Measurements from ENCODE around the gene FAM53B.

FAM53B gene

DNA sequence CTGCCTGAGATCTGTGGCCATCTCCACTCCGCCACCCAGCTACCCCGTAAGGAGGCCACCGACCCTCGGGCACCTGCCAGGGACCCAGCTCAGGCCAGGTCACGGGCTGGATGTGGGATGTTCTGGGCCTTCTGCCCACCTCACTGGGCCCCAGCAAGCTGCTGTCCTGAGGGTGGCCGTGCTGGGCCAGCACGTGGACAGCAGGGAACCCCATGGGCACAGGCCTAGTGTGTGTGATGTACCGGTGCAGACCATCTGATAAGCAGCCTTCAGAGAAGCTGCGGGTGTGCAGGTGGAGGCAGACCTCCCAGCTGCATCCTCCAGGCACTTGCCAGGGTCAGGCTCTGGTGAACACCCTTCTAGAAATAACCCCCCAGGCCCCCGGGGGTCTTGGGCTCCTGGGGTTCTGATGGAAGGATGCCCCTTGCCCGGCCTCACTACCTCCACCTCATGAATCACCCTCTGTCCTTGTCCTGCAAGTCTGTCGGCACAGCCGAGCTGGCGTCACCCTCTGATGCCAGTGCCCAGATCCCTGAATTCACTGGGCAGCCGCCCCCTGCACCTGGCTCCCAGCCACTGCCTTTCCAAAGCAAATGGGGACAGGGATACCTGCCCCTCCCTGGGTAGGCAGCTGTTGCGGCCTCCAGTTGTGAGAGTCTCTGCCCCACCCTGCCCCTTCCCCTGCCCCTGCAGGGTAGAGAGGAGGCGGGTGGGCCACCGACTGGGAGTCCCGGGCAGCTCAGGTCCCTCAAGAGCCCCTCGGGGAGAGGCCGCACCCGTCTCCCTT, 139.8 kb downstream of the FAM53B start:
- in situ Hi-C loops (cut with HindIII; ENCODE audit: low sequenced_read_pairs) = no loop called here

DNA sequence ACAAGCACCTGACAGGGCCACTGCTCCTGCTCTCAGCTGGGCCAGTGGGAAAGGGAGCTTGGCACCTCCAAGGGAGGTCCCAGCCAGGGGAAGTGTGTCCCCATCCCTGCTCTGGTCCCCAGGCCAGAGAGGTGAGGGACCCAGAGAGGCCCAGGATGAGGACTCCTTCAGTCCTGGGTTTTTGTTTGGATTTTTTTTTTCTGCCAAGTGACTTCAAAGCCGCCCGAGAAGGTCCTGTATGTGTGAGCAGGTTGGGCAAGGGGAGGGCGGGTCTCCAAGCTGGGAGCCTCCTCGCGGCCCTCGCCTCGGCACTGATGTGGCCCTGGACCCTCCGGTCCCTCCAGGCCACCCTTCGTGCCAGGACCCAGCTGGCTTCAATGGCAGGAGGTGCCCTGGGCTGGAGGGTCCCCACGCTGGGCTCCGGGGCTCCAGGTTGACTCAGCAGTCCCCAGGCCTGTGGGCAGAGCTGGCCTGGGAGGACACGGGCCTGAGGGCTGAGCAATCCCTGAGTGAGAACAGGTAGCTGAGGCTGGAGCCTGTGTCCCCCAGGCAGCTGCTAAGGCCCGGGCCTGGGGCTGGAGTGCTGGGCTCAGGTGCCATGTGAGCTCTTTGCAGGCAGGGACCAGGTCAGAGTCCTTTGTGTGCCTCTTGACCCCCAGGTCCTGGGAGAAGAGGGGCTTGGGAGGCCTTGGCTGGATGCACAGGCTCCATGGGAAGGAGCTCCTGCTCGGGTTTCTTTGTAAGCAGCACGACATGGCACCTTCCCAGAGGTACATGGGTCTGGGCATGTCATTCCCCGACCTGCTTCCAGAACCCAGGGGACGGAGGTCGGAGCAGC, 140.6 kb downstream of the FAM53B start:
- in situ Hi-C loops (cut with HindIII; ENCODE audit: low sequenced_read_pairs) = no loop called here

DNA sequence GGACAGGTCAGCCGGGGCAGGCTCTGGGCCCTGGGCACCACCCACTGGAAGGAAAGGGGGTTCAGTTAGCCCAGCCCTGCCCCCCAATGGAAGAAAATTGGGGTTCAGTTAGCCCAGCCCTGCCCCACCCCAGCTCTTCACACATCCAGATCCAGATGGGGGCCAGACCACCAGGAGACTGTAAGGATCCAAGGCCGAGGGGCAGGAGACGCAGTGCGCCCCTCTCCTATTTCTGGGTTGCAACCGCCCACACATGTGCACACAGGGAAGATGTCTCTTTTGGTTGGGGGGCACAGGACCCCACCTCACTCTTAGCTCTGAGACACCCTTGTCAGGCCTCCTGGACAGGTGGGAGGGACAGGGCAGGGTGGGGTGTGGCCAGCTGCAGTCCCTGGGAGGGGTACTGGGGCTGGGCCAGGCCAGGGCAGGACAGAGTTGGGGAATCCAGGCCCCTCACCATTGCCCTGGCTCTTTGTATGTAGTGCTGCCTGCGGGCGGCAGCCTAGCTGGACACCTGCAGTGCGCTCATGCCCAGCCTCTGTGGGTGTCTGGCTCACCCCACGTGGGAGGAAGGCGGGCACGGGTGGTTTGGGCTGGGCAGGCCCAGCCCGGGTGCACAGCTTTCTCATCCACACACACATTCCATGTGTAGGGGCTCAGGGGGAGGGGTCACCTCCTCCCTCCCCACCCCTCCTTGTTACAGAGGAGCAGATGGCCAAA, 141.4 kb downstream of the FAM53B start:
- in situ Hi-C loops (cut with HindIII; ENCODE audit: low sequenced_read_pairs) = no loop called here

DNA sequence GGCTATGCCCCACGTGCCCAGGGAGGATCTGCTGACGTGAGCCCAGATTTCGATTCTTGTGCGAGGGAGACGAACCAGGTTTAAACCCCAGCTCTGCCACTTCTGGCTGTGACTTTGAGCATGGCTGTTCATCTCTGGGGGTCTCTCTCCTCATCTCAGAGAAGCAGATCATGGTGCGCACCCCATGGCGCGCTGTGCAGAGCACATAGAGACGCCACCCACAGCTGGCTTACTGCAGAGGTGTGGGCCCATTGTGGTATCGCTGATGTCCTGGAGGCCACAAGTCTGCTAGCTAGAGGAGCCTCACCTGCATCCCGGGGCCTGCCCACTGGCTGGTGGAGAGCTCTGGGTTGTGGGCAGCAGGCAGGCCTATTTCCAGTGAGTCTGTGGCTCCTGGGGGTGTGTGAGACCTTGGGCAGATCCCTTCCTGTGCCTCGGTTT, 142.0 kb downstream of the FAM53B start:
- in situ Hi-C loops (cut with HindIII; ENCODE audit: low sequenced_read_pairs) = no loop called here

DNA sequence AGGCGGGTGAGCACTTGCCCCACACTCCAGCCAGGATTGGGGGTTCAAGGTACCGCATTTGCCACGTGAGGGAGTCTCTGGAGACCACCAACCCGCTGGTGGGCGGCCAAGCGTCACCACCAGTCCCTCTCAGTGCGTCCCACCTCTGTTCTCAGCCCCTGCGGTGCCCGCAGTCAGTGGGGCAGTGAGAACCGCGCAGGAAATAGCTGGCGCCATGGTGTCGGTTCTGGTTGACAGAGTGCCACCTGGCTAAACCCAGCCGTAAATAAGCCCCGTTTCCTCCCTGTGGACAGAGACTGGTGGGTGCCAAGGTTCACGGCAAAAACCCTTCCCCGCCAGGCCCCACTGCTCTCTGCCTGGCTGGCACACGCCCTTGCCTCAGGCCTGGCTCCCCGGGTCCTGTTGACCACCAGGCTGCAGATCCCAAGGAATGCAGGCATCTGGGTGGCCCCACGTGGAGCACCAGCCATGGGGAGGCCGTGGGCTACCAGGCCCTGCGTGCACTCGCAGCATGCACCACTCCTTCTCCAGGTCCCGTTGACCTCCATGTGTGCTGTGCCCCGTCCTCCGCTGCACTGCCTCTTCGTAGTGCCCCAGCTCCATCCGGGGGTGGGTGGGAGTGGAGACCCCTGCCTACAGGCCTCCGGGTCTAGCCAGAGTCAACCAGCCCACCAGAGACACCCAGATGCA, 142.6 kb downstream of the FAM53B start:
- in situ Hi-C loops (cut with HindIII; ENCODE audit: low sequenced_read_pairs) = no loop called here

DNA sequence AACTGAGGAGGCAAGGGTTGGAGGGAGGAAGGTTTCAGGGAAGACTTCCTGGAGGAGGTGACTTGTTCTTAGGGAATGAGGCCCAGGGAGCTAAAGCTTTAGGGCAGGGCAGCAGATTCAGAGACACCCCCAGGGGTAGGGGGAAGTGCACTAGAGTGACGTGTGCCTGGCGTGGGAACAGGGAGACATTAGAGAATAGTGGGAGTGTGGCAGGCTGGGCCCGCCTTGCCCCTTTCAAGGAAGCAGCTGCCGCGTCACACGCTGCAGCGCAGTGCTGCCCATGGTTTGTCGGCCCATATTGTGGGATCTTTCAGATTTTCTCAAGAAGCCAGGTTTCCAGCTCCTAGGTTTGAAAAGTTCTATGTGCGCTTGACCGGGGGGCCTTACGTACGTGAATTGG, 143.2 kb downstream of the FAM53B start:
- in situ Hi-C loops (cut with HindIII; ENCODE audit: low sequenced_read_pairs) = no loop called here

DNA sequence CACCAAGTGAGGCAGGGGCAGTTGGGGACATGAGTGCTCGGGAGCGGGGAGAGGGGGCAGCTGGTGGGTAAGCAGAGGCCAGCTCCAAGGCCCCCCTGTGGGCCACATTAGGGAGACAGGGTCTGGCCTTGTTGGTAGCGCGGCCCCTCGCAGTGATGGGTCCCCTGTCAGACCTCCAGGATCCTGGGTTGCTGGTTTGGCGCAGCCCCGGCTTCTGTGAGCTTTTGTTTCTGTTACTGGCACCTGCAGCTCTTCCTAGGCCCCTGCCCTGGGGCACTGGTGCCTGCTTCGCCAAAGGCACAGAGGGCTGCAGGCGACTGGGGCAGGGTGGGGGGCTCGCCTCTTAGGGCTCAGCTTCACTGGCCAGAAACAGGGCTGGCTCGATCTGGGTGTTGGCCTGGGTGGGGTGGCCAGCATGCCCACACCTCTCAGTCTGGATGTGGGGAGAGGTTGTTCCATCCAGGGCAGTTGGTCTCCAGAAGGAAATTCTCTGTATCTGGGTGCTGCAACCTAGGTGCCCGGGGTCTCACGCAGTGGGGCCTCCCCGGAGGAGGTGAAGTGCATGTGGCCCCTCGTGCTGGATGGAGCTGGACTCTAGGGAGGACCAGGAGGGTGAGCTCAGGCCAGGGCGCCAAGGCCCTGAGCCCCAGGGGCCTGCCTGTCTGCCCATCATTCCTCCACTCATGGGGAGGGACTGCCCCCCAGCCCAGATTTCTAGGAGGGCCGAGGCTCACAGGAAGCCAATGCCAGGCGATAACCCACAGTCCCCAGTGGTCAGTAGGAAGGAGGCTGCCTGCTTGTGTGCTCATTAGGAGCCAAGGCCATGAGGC, 143.9 kb downstream of the FAM53B start:
- in situ Hi-C loops (cut with HindIII; ENCODE audit: low sequenced_read_pairs) = no loop called here

DNA sequence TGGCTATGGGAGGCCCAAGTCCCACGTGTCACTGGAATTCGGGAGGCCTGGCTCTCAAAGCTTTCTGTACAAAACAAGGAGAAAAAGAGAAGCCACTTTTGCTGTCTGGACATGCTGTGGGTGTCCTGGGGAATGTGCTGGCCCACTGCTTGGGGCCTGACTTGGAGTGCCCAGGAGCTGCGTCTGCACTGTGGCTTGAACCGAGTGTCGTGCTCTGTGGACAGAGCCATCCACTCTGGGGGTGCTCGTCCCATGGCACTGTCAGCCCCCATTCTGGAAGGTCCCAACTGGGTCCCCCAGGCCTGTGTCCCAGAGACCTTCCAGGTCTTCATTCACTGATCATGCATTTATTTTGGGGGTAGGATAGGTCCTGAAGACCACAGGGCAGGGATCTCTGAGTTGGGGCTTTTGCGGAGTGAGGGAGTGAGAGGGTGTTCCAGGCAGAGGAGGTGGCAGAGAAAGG, 144.6 kb downstream of the FAM53B start:
- in situ Hi-C loops (cut with HindIII; ENCODE audit: low sequenced_read_pairs) = no loop called here

DNA sequence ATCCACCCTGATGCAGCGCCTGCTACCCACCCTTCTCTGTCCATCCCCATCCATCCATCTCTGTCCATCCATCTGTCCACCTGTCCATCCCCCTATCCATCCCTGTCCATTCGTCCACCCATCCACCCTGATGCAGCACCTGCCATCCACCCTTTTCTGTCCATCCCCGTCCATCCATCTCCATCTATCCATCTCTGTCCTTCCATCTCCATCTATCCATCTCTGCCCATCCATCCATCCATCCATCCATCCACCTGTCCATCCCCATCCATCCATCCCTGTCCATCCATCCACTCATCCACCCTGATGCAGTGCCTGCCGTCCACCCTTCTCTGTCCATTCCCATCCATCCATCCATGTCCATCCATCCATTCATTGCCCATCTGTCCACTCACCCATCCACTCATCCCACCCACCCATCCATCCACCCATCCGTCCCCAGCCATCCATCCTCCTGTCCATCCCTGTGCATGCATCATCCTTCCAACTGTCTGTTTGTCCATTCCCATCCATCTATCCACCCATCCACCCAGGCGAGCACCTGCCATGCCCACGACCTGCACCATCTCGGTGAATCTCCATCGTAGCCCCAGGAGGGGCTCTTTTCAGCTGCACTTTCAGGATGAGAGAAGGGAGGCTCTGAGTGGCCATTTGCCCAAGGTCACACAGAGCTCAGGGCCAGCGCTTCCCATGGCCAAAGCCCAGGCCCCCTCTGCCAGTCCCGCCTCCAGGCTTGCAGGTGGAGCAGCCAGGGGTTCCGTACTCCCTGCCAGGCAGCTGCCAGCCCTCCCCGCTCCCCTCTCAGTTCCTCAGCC, 145.2 kb downstream of the FAM53B start:
- in situ Hi-C loops (cut with HindIII; ENCODE audit: low sequenced_read_pairs) = no loop called here

DNA sequence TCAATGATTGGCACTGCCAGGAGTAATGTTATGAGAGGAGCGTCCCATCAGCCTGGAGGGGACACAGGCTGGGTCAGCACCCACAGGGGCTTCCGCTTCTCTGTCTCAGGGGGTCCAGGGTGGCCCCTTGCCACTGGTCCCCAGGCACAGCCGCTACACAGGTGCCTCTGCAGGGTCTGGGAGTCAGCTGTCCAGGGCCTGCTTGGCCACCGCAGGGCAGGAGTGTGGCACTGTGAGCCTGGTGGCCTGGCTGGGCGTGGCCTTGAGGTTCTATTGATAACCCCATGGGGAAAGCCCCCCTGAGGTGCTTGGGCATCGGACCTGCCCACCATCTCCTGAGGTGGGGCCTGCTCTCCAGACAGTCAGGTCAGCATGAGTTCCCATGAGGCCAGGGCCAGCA, 146.0 kb downstream of the FAM53B start:
- in situ Hi-C loops (cut with HindIII; ENCODE audit: low sequenced_read_pairs) = no loop called here

DNA sequence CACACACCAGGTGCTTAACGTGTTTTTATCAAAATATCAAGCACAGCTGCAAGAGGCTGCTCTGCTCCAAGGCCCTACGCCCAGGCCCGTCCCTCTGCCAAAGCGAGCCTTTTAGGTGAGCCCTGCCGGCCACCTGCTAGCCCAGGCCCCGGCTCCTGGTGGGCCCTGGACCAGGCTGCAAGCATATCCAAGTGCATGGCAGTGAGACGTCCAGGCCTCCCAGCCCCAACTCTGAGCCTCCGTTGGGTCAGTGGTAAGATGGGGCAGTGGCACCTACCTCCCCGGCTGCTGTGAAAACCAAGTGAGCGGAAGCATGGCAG, 146.4 kb downstream of the FAM53B start:
- in situ Hi-C loops (cut with HindIII; ENCODE audit: low sequenced_read_pairs) = no loop called here

DNA sequence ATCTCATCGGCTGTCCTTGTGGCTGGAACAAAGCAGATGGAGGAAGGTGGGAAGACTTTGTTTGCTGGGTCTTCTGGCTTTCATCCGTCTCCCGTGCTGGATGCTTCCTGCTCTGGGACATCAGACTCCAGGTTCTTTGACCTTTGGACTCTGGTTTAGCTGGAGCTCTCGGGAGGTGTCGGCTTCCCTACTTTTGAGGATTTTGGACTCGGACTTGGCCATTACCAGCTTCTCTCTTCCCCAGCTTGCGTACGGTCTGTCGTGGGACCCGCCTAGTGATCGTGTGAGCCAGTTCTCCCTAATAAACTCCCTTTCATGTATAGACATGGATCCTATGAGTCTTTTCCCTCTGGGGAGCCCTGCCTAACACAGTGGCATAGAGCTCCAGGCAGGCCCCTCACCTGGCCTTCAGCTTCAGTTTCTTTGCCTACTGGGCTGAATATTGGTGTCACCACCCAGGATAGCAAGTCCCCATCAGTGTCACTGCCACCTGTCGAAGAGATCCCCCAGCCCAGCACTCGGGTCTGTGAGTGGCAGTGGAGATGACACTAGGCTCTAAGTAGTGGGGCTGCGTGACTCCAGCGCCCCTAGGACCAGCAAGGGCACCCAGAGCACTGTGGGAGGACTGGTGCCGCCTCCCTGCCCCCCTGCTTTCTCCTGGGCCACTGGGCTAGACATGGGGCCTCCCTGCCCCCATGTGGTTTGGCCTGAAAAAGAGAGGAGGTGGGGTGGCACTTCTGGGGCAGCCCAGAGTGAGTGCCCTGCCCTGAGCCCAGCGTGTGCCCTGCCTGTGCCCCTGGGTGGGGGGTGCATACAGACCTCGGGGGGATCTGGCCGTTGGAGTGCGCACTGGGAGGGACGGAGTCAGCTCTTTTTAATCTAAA, 147.0 kb downstream of the FAM53B start:
- in situ Hi-C loops (cut with HindIII; ENCODE audit: low sequenced_read_pairs) = no loop called here

DNA sequence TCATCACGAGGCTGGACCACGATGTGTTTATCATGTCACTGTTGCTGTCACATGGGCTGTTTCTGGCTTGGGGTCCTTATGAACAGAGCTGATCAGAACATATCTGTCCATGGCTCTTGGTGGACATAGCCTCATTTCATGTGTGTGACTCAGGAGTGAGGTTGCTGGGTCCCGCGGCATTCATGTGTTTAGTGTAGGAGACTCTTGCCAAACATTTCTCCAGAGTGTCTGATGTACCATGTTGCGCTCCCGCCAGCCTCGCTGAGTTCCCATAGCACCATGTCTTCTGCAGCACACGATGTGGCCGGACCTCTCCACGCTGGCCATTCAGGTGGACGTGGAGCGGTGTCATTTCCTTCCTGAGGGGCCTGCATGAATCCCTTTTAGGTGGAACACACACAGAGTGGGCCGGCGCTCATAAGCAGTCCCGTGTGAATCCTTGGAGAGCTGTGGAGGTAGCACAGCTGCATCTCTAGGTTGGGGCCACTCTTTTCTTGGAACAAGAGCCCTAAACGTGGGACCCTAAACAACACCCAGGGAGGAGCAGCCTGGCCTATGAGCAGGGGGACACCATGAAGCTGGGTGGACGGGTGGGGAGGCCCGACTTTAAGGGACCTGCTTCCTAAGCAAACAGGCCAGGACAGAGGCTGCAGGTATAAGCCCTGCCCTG, 147.9 kb downstream of the FAM53B start:
- in situ Hi-C loops (cut with HindIII; ENCODE audit: low sequenced_read_pairs) = no loop called here

DNA sequence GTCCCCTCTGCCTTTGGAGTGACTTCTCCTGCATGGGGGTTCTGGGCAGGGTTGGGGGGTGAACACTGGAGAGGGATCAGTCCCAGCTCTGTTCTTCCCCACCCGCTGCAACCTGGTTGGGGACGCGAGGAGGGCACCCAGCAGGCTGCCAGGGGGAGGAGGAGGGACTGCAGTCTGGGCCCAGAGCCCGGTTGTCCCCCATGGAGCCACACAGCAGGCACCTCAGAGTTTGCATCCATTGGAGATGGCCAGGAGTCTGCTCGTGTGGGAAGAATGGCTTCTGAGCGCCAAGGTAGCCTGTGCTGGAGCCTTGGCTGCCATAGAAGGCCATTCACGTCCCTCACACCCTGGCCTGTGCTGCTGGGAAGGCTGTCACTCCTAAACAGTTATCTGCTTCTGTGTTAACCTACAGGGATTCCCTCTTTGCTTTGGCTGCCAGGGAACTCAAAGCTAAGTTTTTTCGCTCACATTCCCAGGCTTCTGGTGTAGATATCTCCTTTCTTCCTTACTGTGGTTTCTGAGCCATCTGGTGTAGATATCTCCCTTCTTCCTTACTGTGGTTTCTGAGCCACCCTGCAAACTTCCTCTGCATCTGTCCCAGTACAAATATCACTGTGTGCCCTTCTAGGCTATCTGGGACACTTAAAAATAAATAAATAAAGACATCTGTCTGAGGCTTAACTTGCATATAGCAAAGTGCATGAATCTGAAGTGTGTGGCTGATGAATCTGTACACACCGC, 148.9 kb downstream of the FAM53B start:
- in situ Hi-C loops (cut with HindIII; ENCODE audit: low sequenced_read_pairs) = no loop called here

DNA sequence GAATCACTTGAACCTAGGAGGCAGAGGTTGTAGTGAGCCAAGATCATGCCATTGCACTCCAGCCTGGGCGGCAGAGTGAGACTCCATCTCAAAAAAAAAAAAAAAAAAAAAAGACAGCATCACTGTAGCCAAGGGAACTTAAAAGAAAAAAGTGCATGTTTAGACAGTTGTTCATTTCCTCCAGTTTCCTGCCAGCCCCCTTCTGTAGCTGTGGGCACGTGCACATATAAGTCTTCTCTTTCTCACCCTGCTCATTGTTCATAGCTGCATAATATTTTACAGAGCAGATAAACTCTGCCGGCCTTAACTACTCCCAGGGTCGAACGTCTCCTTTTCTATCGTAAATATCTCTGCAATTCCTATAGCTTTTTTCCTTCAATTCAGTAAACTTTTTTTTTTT, 149.9 kb downstream of the FAM53B start:
- in situ Hi-C loops (cut with HindIII; ENCODE audit: low sequenced_read_pairs) = no loop called here

DNA sequence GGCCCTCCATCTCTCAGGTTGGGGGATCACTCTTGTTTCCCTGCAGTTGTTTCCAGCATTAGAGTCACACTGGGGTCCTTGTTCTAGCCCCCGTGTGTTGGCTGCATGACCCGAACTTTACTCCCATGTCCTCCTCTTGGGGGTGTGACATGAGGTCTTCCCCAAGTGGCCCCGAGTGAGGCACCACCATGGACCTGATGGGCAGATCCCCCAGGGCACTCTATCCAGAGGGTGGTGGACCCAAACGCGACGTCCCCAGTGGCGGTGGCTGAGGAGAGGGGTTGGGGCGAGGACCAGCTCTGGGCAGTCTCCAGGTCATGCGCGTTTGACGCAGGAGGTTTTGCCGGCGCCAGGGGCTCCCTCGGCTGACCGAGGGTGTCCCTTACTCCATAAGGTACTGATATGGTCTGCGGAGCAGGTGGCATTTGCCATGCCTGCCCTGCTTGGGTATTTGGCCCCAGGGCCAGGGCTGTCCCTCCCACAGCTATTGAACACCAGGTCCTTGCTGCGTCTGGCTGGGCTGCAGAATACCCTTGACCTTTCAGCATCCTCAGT, 150.7 kb downstream of the FAM53B start:
- in situ Hi-C loops (cut with HindIII; ENCODE audit: low sequenced_read_pairs) = no loop called here

Measured in DLD1 (cell line).